HepG2 (cell line): ENCODE measurements around the gene HSD3B7. TPM values are rescaled to one million over a fixed set of nuclear protein-coding genes. Genes with fewer than 3 reads are reported as not detected.

Experiments used
- CC2D1A ChIP-seq: sonication (generic); formaldehyde crosslinking; IDR thresholded peaks from 2 replicates; pipeline ENCODE4 v1.8.1; 2023; ENCODE audit warnings: mild to moderate bottlenecking, missing genetic modification reagents
- CEBPG ChIP-seq: IDR thresholded peaks from 2 replicates; pipeline ENCODE4 v1.6.1; 2016
- E2F1 ChIP-seq: sonication (generic); formaldehyde crosslinking; IDR thresholded peaks from 2 replicates; pipeline ENCODE4 v1.5.0; 2020; ENCODE audit warnings: missing genetic modification reagents
- EHMT2 ChIP-seq: fragments of 200-600 bp; sonication (generic); IDR thresholded peaks from 2 replicates; pipeline ENCODE4 v1.7.0; 2017; ENCODE audit warnings: antibody characterized with exemption, low read depth, low read length, borderline replicate concordance
- FIP1L1 ChIP-seq: fragments of 200-400 bp; formaldehyde crosslinking; IDR thresholded peaks from 2 replicates; pipeline ENCODE4 v1.6.1; 2018; ENCODE audit warnings: low read depth, mild to moderate bottlenecking, low read length, moderate library complexity, borderline replicate concordance; ENCODE audit not compliant: insufficient read depth
- FOXP1 ChIP-seq, 2 experiments: fragments of 450-650 bp in 1 of 2; IDR thresholded peaks; 2 replicates each; pipeline ENCODE4 v1.6.1; 2017 to 2018; ENCODE audit warnings: antibody characterized with exemption in 1 of 2
- HOXA7 ChIP-seq: sonication (generic); formaldehyde crosslinking; IDR thresholded peaks from 2 replicates; pipeline ENCODE4 v1.8.1; 2022; ENCODE audit warnings: mild to moderate bottlenecking, missing genetic modification reagents, moderate library complexity
- POLR2AphosphoS5 ChIP-seq: IDR thresholded peaks from 2 replicates; pipeline ENCODE4 v1.6.1; 2012; ENCODE audit warnings: low read depth, low read length
- RCOR2 ChIP-seq: IDR thresholded peaks from 2 replicates; pipeline ENCODE4 v1.6.1; 2016; ENCODE audit warnings: missing biosample characterization, missing genetic modification reagents
- RNF2 ChIP-seq: fragments of 450-650 bp; conservative IDR thresholded peaks from 2 replicates; pipeline ENCODE4 v1.6.1; 2016; ENCODE audit warnings: low read depth
- SOX5 ChIP-seq: IDR thresholded peaks from 2 replicates; pipeline ENCODE4 v1.6.1; 2016; ENCODE audit warnings: borderline replicate concordance
- TAF1 ChIP-seq: sonication (generic); formaldehyde crosslinking; IDR thresholded peaks from 2 replicates; pipeline ENCODE4 v1.4.0; 2020; ENCODE audit warnings: missing genetic modification reagents
- TFE3 ChIP-seq: IDR thresholded peaks from 2 replicates; pipeline ENCODE4 v1.6.1; 2016
- ZBTB39 ChIP-seq: sonication (generic); formaldehyde crosslinking; IDR thresholded peaks from 2 replicates; pipeline ENCODE4 v1.5.0; 2020; ENCODE audit warnings: missing genetic modification reagents
- ZNF101 ChIP-seq: sonication (generic); formaldehyde crosslinking; IDR thresholded peaks from 2 replicates; pipeline ENCODE4 v1.4.0; 2020; ENCODE audit warnings: mild to moderate bottlenecking, low read depth, missing genetic modification reagents, borderline replicate concordance
- ZNF232 ChIP-seq: sonication (generic); formaldehyde crosslinking; IDR thresholded peaks from 2 replicates; pipeline ENCODE4 v1.4.0; 2020; ENCODE audit warnings: missing genetic modification reagents, borderline replicate concordance
- ZNF235 ChIP-seq: sonication (generic); formaldehyde crosslinking; IDR thresholded peaks from 2 replicates; pipeline ENCODE4 v1.8.1; 2023; ENCODE audit warnings: mild to moderate bottlenecking, missing genetic modification reagents, borderline replicate concordance
- ZNF253 ChIP-seq: sonication (generic); formaldehyde crosslinking; IDR thresholded peaks from 2 replicates; pipeline ENCODE4 v1.8.0; 2022; ENCODE audit warnings: mild to moderate bottlenecking, missing genetic modification reagents, borderline replicate concordance
- ZNF362 ChIP-seq: sonication (generic); formaldehyde crosslinking; IDR thresholded peaks from 2 replicates; pipeline ENCODE4 v1.4.0; 2020; ENCODE audit warnings: missing genetic modification reagents, mild to moderate bottlenecking, borderline replicate concordance
- ZNF546 ChIP-seq: sonication (generic); formaldehyde crosslinking; conservative IDR thresholded peaks from 2 replicates; pipeline ENCODE4 v1.8.1; 2023; ENCODE audit warnings: mild to moderate bottlenecking, missing genetic modification reagents
- ZNF552 ChIP-seq: sonication (generic); formaldehyde crosslinking; IDR thresholded peaks from 2 replicates; pipeline ENCODE4 v1.9.0; 2022; ENCODE audit warnings: missing genetic modification reagents, mild to moderate bottlenecking, borderline replicate concordance
- ZNF615 ChIP-seq: sonication (generic); formaldehyde crosslinking; IDR thresholded peaks from 2 replicates; pipeline ENCODE4 v1.5.0; 2020; ENCODE audit warnings: mild to moderate bottlenecking, missing genetic modification reagents, borderline replicate concordance
- ZNF672 ChIP-seq: sonication (generic); formaldehyde crosslinking; IDR thresholded peaks from 2 replicates; pipeline ENCODE4 v1.8.1; 2022; ENCODE audit warnings: missing genetic modification reagents
- ZNF792 ChIP-seq: IDR thresholded peaks from 2 replicates; pipeline ENCODE4 v1.6.1; 2016
- polyA plus RNA-seq, 8 experiments: library from polyadenylated mRNA; depleted of rRNA in 3 of 8; stranded (reverse) in 7 of 8; unstranded in 1 of 8; fragments of >200 nt; fragmentation: Illumina TruSeq in 4 of 8; extraction: Trizol in 4 of 8; gene quantifications; 2 replicates each; pipeline versions ENCODE4 v1.2.1 to v1.2.3, GENCODE V29; 2011 to 2016; ENCODE audit warnings: low read depth in 4 of 8, missing spikeins in 1 of 8, mixed read lengths in 1 of 8; ENCODE audit not compliant: insufficient read depth in 1 of 8
- total RNA-seq, 5 experiments: library from RNA; depleted of rRNA; stranded (reverse); fragments of >200 nt; fragmentation: Illumina TruSeq; extraction: Trizol; gene quantifications; 2 replicates each; pipeline ENCODE4 v1.2.3, GENCODE V29; 2016; ENCODE audit warnings: low read depth in 1 of 5

The HSD3B7 gene
- total and polyA plus RNA-seq, 2 of the 13 experiments (the other 11 are each of a cell fraction or from before 2014, with no cell fraction given), result 32.9 to 69.7 TPM

GRCh38 chr16:31033709-31034492 lies 48.9 kb downstream of the HSD3B7 start (continued):
- no peak for TF ChIP-seq ZBTB39 (CRISPR knock-in tag)
- no peak for TF ChIP-seq RCOR2 (CRISPR knock-in tag)
- peak; percentile 73; the same call in 1 of the 2 replicates for TF ChIP-seq ZNF792
- 0 out of 2 replicates have a peak, but pooled peaks have one; percentile 2 for TF ChIP-seq HOXA7 (CRISPR knock-in tag)
- TF ChIP-seq ZNF235, result peak; percentile 91; the same call in 1 of the 2 replicates
- TF ChIP-seq E2F1 (CRISPR knock-in tag), result no peak; the same call in 1 of the 2 replicates
- TF ChIP-seq CEBPG (CRISPR knock-in tag), result no peak
- no peak for TF ChIP-seq FOXP1 (IDR thresholded peaks at IDR 0.05)
- TF ChIP-seq FOXP1 (CRISPR knock-in tag; IDR thresholded peaks at IDR 0.05), result no peak
- no peak for TF ChIP-seq ZNF253
- 0 out of 2 replicates have a peak, but pooled peaks have one; percentile 26 for TF ChIP-seq ZNF672 (CRISPR knock-in tag)
- peak; percentile 88; the same call in 1 of the 2 replicates for TF ChIP-seq ZNF232 (CRISPR knock-in tag)
- no peak for TF ChIP-seq RNF2
- no peak for TF ChIP-seq ZNF101
- peak; percentile 99 for TF ChIP-seq POLR2AphosphoS5
- TF ChIP-seq ZNF552 (CRISPR knock-in tag), result 0 out of 2 replicates have a peak, but pooled peaks have one; percentile 13
- TF ChIP-seq SOX5 (CRISPR knock-in tag), result peak; percentile 38; the same call in 1 of the 2 replicates
- TF ChIP-seq EHMT2, result no peak
- no peak for TF ChIP-seq ZNF362 (CRISPR knock-in tag)
- peak; percentile 30; the same call in 1 of the 2 replicates for TF ChIP-seq TFE3 (CRISPR knock-in tag)
- peak; percentile 78 for TF ChIP-seq TAF1 (CRISPR knock-in tag)
- no peak for TF ChIP-seq ZNF546 (CRISPR knock-in tag)
- no peak for TF ChIP-seq ZNF615 (CRISPR knock-in tag)
- no peak for TF ChIP-seq FIP1L1
- TF ChIP-seq CC2D1A (CRISPR knock-in tag), result no peak
